HTR-8/SVneo (cell line): ENCODE results near the gene CPTP.

ENCODE experiments used
- DNase-seq: peaks from one replicate; pipeline ENCODE4 v3.0.0; 2011; ENCODE audit warnings: low spot score, mixed read lengths; ENCODE audit not compliant: insufficient read length
- FAIRE-seq: peaks from 2 replicates; lab custom pipeline; 2011; peaks lifted over from hg19 to GRCh38; lab: Jason Lieb, UNC

The CPTP gene

DNA sequence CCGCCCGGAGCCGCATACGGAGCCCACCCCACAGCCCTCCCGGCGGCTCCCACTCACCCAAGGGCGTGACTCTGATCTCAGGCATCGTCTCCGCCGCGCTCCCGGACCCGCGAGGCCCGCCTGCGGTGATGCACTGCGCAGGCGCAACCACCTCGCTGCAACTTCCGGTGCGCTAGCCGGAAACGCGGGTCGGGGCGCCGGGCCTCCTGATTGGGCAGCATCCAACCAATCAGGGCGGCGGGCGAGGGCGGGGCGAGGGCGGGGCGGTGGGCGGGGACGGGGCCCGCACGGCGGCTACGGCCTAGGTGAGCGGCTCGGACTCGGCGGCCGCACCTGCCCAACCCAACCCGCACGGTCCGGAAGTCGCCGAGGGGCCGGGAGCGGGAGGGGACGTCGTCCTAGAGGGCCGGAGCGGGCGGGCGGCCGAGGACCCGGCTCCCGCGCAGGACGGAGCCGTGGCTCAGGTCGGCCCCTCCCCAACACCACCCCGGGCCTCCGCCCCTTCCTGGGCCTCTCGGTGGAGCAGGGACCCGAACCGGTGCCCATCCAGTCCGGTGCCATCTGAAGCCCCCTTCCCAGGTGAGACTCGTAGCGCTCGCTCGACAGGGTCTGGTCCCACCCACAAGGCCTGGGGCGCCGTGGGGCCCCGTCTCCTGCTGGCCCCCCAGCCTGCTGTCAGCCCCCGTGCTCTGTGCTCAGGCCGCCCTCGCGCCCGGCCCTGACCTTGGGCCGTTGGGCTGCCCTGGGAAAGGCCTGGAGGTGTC, at the start of gene CPTP, which contains the start of gene INTS11:
CPTP (plus strand) TSS at position 279 of the 764 bp plus-strand sequence. CDS start 2,109 bp downstream, outside the sequence.
INTS11 (minus strand) TSS at position 137 of the 764 bp plus-strand sequence; CDS start at position 85, 52 bp downstream.
- peak; percentile 94 for DNase-seq
- FAIRE-seq, result peak; percentile 89

DNA sequence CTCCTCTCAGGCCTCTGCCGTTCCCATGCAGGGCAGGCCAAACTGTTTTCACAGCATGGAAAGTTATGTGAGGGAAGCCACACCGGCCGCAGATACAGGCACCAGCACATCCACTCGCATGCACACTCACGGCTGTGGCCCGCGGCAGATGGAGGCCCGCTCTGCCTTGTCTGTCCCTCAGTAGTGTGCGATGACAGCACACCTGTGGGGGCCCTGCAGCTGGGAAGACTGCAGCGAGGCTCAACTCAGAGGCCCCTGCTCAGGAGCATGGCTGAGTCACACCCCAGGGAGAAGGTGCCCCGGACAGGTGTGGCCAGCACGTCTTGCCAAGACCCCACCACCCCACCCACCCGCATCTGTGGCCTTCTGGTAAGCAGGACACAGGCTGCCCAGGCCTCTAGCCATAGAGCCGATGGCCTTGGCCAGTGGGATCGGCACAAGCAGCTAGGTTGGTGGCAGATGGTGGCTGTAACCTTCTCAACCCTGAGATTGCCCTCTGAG, 49.6 kb upstream of the CPTP start:
- FAIRE-seq, result no peak
- DNase-seq, result no peak

DNA sequence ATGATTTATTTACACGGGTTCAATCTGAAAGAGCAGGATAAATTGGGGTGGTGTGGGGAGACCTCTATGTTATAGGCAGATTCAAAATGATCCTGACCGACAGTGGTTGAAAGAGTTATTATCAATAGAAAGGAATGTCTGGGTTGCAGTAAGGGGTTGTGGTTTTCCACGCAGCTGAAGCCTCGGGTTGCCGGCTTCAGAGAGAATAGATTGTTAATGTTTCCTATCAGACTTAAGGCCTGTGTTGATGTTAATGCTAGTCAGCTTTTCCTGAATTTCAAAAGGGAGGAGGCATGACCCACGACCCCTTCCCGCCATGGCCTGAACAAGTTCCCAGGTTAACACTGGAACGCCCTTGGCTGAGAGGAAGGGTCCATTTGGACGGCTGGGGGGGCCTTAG, 48.8 kb upstream of the CPTP start:
- no peak for FAIRE-seq

DNA sequence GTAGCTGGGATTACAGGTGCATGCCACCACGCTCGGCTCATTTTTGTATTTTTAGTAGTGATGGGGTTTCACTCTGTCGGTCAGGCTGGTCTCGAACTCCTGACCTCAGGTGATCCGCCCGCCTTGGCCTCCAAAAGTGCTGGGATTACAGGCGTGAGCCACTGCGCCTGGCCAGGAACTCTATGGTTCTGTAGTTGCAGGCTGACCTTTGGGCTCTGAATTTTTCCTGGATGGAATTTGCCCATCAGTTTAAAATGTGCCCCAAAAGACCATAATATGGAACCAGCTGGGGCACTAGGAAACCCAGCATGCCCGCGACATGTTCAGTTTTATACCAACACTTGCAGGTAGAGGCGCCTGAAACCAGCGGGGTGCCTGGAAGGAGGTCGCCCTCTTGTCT, 46.0 kb upstream of the CPTP start:
- no peak for DNase-seq
- FAIRE-seq, result no peak

More for the DNA sequence above, 48.8 kb upstream of the CPTP start:
- no peak for DNase-seq

DNA sequence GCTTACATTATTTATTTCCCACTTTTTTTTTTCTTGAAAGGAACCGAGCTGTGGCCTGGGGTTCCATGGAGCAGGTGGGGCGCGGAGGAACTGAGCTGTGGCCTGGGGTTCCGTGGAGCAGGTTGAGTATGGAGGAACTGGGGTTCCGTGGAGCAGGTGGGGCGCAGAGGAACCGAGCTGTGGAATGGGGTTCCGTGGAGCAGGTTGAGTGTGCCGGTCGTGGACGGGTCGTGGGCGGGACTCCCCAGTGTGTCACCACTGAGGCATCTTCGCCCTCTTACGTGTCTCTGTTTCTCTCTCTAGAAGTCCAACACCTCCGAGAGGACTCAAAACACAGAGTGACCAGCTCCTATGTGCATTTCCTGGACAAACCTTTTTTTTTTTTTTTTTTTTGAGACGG, 45.6 kb upstream of the CPTP start:
- FAIRE-seq (no peak), DNase-seq (no peak)

DNA sequence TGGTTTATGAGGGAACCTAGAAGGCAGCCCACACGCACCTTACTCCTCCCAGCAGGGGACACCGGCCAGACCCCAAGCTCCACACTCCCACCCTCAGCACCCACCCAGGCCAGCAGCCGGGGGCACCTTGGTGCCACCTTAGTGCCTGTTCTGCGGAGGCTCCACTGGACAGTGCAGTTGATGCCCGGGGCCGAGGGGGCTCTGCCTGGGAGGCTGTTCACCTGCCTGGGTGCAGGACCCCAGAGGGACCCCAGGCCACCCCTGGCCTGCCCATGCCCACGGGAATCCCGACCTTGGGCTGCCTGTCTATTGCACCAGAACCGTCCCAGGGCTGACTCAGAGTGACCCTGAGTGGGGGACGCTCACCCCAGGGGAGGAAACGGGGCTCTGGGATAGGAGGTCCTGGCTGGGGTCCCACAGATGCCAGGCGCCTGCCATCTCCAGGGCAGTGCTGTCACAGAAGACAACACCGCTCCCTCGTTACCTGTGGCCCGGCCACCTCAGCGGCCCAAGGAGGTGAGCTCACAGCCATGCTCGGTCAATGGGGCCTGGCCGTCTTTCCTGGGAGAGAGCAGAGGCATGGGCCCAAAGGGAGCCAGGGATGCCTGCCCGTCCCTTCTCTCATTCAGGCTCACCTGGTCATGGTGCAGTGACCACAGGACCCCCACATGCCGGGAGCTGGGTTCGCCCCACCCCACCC, 43.7 kb upstream of the CPTP start:
- FAIRE-seq, result no peak

DNA sequence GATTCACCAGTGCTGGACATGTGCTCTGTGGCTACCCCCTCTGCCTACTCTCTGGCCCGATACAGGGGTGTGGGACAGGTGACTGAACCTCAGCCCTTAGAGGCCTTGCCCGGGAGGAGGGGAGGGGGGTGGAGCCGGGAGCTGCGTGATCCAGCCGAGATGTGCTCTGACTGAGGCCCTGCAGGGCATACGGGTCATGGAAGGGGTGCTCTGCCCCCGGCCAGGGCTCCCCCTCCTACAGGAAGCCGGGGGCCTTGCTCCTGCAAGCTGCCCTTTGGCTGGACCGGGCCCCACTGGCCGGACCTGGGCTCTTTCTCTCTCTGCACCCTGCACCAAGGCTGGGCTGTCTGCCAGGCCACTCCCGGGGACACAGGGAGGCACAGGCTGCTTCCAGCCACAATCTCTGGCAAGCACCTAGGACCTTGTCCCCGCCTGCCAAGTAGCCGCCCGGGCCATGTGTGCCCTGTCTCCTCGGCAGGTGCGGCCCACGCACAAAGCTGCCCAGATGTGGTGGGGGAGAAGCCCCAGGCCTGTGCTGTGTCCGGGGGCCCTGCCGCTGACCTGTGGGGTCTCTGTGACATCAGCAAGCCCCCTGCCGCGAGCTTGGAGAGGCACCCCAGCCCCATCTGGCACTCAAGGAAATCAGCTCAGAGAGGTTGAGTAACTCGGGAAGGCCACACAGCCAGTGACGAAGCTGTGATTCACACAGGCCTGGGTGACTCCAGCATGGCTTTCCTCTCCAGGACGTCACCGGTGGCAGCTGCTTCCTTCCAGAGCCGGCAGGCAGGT, 42.9 kb upstream of the CPTP start:
- DNase-seq (no peak), FAIRE-seq (no peak)

More for the DNA sequence above, 43.7 kb upstream of the CPTP start:
- no peak for DNase-seq

DNA sequence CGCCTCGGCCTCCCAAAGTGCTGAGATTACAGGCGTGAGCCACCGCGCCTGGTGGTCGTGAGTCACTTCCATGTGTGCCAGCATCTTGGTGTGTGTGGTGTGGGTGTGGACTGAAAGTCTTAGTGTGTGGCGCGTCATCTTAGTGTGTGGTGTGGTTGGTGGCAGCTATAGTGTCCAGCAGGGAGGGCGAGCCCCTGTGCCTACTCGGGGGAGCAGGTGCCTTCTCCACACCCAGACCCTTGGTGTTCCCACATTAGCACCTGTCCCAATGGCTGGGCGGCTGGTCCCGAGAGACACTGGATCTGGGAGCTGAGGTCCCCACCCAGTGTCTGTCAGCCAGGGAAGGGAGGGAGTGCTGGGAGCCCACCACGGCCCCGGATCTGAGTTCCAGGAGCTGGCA, 41.6 kb upstream of the CPTP start:
- no peak for FAIRE-seq
- DNase-seq, result no peak

DNA sequence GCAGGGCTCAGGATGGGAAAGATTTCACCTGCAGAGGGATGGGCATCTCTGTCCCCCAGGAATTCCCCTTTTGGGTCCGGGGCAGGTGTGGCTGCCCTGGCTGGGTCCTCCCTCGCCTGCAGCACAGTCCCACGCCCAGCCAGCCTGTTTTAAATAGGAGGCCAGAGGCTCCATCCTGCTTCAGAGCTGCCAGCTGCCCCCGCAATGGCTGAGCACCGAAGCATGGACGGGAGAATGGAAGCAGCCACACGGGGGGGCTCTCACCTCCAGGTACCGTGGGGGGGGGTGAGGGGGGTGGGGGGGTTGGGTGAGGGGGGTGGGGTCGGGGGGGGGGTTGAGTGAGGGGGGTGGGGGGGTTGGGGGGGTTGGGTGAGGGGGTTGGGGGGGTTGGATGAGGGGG, 40.8 kb upstream of the CPTP start:
- no peak for DNase-seq
- no peak for FAIRE-seq

DNA sequence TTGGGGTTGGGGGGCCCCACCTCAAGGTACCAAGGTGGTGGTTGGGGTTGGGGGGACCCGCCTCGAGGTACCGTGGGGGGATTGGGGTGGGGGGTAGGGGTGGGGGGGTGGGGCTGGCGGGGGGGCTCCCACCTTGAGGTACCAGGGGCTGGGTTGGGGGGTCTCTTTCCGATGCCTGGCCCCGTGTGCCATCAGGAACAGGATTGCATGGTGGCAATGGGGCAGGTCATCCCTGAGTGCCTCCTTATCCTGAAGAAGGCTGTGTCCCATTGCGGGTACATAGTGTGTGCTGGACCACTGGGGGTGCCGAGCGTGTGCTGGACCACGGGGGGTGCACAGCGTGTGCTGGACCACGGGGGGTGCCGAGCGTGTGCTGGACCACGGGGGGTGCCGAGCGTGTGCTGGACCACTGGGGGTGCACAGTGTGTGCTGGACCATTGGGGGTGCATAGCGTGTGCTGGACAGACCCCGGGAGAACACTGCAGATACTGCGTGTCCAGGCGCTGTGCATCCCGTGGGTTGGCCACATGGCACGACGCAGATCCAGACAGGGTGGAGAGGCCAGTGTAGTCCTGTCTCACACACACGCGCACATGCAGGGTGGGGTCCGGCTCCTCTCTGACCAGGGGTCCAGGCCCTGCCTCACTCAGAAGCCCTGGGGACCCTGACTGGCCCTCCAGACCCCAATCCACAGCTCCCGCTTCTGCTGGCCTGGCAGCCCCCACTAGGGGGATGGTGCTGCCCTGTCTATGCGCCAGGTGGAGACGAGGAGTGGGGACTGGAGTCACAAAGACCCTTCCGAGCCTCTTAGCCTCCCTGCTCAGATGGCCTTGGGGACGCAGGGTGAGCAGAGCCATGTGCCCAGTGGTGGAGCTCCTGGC, 40.1 kb upstream of the CPTP start:
- FAIRE-seq, result no peak
- DNase-seq, result no peak

DNA sequence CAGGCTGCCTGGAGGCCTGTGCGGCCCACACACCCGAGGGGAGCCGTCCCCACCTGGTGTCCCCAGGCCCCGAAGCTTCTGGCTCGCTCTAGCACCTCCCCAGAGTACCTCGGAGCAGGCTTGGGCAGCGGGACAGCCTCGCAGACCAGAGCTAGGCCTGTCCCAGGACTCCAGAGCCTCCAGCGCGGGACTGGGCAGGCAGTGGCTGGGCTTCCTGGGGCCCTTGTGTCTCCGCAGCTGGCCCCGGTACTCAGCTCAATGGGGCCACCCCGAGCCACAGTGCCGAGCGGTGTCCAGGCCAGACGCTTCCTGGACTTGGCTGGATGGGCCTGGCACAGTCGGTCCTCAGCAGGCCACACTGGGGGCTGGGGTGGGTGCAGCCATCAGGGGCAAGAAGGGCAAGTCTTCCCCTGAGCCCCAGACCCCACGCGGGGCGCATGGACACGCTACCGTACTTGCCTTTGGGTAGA, 39.5 kb upstream of the CPTP start:
- FAIRE-seq (no peak), DNase-seq (no peak)

DNA sequence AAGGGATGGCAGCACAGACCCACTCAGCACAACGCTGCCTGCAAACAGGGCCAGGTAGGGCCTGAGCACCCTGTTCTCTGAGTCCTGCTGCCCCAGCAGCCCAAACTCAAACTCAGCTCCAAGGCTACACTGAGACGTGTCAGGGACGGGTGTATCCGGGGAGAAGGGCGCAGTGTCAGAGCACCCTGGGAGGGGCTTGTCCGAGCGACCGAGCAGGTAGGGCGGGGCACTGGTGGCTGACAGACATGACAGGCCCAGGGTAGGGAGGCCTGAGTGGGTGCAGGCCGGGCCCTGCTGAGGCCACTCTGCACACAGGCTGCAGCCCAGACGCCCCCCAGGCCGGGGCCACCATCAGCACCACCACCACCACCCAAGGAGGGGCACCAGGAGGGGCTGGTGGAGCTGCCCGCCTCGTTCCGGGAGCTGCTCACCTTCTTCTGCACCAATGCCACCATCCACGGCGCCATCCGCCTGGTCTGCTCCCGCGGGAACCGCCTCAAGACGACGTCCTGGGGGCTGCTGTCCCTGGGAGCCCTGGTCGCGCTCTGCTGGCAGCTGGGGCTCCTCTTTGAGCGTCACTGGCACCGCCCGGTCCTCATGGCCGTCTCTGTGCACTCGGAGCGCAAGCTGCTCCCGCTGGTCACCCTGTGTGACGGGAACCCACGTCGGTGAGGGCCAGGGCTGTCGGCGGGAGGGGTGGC, 38.8 kb upstream of the CPTP start:
- FAIRE-seq, result no peak
- no peak for DNase-seq

DNA sequence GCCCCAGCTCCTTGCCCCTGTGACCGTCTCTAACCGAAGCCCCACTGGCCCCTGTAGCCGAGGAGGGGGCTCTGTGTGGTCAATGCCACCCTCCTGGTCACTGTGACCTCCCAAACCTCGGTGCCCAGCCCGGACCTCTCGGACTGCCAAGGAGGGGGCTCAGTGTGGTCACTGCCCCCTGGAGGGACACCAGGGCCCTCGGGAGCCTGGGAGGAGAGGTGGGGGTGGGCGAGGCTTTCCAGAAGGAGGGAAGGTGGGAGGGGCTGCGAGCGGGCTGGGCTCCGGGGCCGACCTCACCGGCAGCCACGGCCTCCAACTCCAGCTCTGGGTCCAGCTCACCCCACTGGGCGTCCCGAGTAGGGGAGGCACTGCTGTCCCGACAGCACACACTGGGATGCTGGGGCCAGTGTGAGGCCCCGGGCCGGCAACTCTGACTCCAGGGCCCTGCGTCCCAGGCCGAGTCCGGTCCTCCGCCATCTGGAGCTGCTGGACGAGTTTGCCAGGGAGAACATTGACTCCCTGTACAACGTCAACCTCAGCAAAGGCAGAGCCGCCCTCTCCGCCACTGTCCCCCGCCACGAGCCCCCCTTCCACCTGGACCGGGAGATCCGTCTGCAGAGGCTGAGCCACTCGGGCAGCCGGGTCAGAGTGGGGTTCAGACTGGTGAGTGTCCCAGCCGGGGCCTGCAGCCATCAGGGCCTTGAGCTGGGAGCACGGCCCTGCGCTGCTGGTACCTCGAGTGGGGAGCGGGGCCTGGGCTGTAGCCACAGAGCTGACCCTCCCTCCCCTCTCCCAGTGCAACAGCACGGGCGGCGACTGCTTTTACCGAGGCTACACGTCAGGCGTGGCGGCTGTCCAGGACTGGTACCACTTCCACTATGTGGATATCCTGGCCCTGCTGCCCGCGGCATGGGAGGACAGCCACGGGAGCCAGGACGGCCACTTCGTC, 38.0 kb upstream of the CPTP start:
- no peak for FAIRE-seq
- DNase-seq, result no peak

DNA sequence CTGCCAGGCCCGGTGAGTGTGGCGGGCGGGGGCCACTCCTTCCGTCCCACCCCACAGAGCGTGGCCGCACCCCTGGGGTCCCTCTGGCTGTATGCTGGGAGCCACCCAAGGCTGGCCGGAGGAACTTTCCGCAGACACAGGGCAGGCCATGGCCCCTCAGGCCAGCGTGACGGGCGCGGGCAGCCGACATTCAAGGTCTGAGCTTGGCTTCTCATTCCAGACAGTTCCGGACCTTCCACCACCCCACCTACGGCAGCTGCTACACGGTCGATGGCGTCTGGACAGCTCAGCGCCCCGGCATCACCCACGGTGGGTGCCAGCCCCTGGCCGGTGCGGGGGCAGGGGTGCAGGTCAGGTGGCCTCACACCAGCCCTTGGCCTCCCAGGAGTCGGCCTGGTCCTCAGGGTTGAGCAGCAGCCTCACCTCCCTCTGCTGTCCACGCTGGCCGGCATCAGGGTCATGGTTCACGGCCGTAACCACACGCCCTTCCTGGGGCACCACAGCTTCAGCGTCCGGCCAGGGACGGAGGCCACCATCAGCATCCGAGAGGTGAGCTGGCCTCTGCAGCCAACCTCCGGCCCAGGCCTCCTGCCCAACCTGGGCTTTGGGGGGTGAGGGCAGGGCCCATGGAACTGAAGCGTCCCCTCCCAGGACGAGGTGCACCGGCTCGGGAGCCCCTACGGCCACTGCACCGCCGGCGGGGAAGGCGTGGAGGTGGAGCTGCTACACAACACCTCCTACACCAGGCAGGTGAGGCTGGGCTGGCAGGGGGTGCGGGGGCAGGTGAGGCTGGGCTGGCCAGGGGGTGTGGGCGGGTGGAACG, 37.1 kb upstream of the CPTP start:
- FAIRE-seq, result no peak

DNA sequence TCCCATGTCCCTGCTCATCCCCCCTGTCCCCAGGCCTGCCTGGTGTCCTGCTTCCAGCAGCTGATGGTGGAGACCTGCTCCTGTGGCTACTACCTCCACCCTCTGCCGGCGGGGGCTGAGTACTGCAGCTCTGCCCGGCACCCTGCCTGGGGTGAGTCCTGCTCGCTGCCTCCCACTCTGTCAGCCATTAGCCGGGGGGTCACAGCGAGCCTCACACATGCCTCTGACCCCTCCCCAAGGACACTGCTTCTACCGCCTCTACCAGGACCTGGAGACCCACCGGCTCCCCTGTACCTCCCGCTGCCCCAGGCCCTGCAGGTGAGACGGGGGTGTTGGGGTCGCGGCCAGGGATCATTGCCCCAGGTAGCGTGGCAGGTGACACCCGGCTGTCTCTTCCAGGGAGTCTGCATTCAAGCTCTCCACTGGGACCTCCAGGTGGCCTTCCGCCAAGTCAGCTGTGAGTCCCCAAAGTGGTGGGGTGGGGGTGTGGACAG, 34.3 kb upstream of the CPTP start:
- FAIRE-seq, result no peak
- DNase-seq, result no peak

More for the DNA sequence above, 37.1 kb upstream of the CPTP start:
- no peak for DNase-seq

DNA sequence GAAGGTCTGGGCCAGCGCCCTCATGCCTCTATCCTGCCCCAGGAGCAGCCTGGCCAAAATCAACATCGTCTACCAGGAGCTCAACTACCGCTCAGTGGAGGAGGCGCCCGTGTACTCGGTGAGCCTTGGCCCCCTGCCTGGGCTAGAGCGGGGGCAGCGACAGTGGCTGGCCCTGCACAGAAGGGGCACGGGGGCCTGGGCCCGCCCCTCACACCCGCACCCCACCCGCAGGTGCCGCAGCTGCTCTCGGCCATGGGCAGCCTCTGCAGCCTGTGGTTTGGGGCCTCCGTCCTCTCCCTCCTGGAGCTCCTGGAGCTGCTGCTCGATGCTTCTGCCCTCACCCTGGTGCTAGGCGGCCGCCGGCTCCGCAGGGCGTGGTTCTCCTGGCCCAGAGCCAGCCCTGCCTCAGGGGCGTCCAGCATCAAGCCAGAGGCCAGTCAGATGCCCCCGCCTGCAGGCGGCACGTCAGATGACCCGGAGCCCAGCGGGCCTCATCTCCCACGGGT, 33.5 kb upstream of the CPTP start:
- DNase-seq (no peak), FAIRE-seq (no peak)
